ENCODE data around the gene NKPD1. TPM values are rescaled to one million over a fixed set of nuclear protein-coding genes. Genes with fewer than 3 reads are reported as not detected.

The NKPD1 gene
- total and polyA plus RNA-seq, 3 donors from 2014 or later, result 1.0 to 4.2 (median 1.3) TPM

GRCh38 chr19:45142726-45143110, 18.1 kb downstream of the NKPD1 start:
- no peak for TF ChIP-seq CTCF (IDR thresholded peaks at IDR 0.05)
- TF ChIP-seq POLR2A (IDR thresholded peaks at IDR 0.05), result no peak
- 76 to 80% methylated on average over 9 of the region's 9 CpGs for WGBS, 2 donors
- no peak overlapping the region for H3K27ac ChIP-seq
- DNase-seq, result no peak
- H3K4me1 ChIP-seq, result peaks cover 7% of the 10 kb centered on the region
- H3K9me3 ChIP-seq, result no peaks in the 10 kb centered on the region
- H3K36me3 ChIP-seq (ENCODE audit: low read depth, missing control alignments), result no peaks in the 10 kb centered on the region
- no peaks in the 10 kb centered on the region for H3K27me3 ChIP-seq
- intact Hi-C loops (cut with DNase I; ENCODE audit: low total_unique reads), result no loop called here
- H3K4me3 ChIP-seq, result no peak overlapping the region

- Histone ChIP-seq H3K36me3 (ENCODE audit: low read depth, missing control alignments) (no peaks in the 10 kb centered on the region), H3K27me3 (no peaks in the 10 kb centered on the region), H3K27ac (no peak overlapping the region), H3K4me3 (no peak overlapping the region), H3K9me3 (no peaks in the 10 kb centered on the region), H3K4me1 (peaks cover 8% of the 10 kb centered on the region)
- TF ChIP-seq POLR2A (IDR thresholded peaks at IDR 0.05) (no peak), CTCF (IDR thresholded peaks at IDR 0.05) (no peak)
- intact Hi-C loops (cut with DNase I; ENCODE audit: low total_unique reads), result no loop called here
- no peak for DNase-seq
- WGBS, 2 donors, result 96 to 98% methylated on average over 11 to 33 of the region's 33 CpGs
Observed at GRCh38 chr19:45142016-45142725, 18.6 kb downstream of the NKPD1 start.

- intact Hi-C loops (cut with DNase I; ENCODE audit: low total_unique reads), result no loop called here
- Histone ChIP-seq H3K27ac (no peak overlapping the region), H3K27me3 (no peaks in the 10 kb centered on the region), H3K4me3 (no peak overlapping the region), H3K9me3 (no peaks in the 10 kb centered on the region), H3K4me1 (peaks cover 10% of the 10 kb centered on the region), H3K36me3 (ENCODE audit: low read depth, missing control alignments) (no peaks in the 10 kb centered on the region)
- TF ChIP-seq CTCF (IDR thresholded peaks at IDR 0.05), result no peak
- no peak for TF ChIP-seq POLR2A (IDR thresholded peaks at IDR 0.05)
- DNase-seq, result no peak
- 95 to 98% methylated on average over 26 to 28 of the region's 28 CpGs for WGBS, 2 donors
Observed at GRCh38 chr19:45141203-45141900, 19.4 kb downstream of the NKPD1 start.

DNA sequence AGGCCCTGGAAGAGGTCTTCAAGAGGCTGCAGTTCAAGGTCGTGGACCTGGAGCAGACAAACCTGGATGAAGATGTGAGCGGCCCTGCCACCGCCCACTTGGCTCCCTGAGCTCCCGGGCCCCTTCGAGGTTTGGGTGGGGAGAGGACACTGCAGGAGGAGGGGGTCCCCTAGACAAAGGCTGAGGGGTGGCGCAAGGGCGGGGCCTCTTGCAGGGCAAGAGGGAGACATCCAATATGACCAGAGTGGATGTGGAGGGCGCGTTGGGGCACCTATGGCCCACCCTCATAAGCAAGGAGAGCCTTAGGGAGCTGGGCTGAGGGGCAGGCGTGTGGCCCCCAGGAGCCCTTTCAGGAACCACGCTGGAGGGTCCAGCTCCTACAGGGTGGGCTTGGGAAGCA, 20.2 kb downstream of the NKPD1 start:
- WGBS, 2 donors, result 93% methylated on average over 9 to 11 of the region's 11 CpGs
- H3K4me1 ChIP-seq, result peaks cover 7% of the 10 kb centered on the region
- intact Hi-C loops (cut with DNase I; ENCODE audit: low total_unique reads), result no loop called here
- no peaks in the 10 kb centered on the region for H3K36me3 ChIP-seq (ENCODE audit: low read depth, missing control alignments)
- no peaks in the 10 kb centered on the region for H3K27me3 ChIP-seq
- H3K4me3 ChIP-seq, result no peak overlapping the region
- no peak for TF ChIP-seq POLR2A (IDR thresholded peaks at IDR 0.05)
- H3K9me3 ChIP-seq, result no peaks in the 10 kb centered on the region
- DNase-seq, result no peak
- H3K27ac ChIP-seq, result no peak overlapping the region

DNA sequence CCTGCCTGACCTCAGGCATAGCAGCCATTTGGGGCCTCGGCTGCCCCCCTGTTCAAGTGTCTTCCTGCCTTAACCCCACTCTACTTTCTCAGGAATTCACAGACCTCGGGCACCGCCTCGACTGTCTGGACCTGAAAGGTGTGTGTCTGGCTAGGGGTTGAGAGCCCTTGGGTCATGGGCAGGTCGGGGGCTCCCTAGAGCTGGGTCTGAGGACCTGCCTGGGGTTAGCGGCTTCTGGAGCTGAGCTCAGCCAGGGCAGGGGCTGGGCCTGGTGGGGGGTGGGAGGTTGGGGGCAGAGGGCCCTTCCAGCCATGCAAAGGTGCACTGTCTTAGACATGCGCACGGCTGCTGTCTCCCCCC, 20.7 kb downstream of the NKPD1 start:
- DNase-seq, result no peak
- TF ChIP-seq POLR2A (IDR thresholded peaks at IDR 0.05) (no peak), CTCF (IDR thresholded peaks at IDR 0.05) (no peak)
- H3K27ac ChIP-seq, result no peak overlapping the region
- no peak overlapping the region for H3K4me3 ChIP-seq
- H3K27me3 ChIP-seq, result no peaks in the 10 kb centered on the region
- H3K36me3 ChIP-seq (ENCODE audit: low read depth, missing control alignments), result no peaks in the 10 kb centered on the region
- no peaks in the 10 kb centered on the region for H3K9me3 ChIP-seq
- intact Hi-C loops (cut with DNase I; ENCODE audit: low total_unique reads), result no loop called here
- WGBS, 2 donors, result 87 to 92% methylated on average over 3 to 8 of the region's 8 CpGs
- peaks cover 7% of the 10 kb centered on the region for H3K4me1 ChIP-seq
